ES-I3 (cell line): ENCODE results near the gene ATOSA.

Experiments used
- H3K36me3 ChIP-seq: 2 replicates; pipeline ENCODE4 v1.6.1; 2013; ENCODE audit warnings: mild to moderate bottlenecking, low read length, control low read depth, moderate library complexity; ENCODE audit not compliant: insufficient read depth
- H3K4me1 ChIP-seq: 2 replicates; pipeline ENCODE4 v1.6.1; 2013; ENCODE audit warnings: mild to moderate bottlenecking, control low read depth, low read length; ENCODE audit not compliant: insufficient read depth
- H3K9ac ChIP-seq: 2 replicates; pipeline ENCODE4 v1.6.1; 2013; ENCODE audit warnings: low read depth, mild to moderate bottlenecking, low read length, moderate library complexity
- H3K9me3 ChIP-seq: 2 replicates; pipeline ENCODE4 v1.6.1; 2013; ENCODE audit warnings: mild to moderate bottlenecking, low read length, moderate library complexity; ENCODE audit not compliant: control insufficient read depth, insufficient read depth

Gene ATOSA

DNA sequence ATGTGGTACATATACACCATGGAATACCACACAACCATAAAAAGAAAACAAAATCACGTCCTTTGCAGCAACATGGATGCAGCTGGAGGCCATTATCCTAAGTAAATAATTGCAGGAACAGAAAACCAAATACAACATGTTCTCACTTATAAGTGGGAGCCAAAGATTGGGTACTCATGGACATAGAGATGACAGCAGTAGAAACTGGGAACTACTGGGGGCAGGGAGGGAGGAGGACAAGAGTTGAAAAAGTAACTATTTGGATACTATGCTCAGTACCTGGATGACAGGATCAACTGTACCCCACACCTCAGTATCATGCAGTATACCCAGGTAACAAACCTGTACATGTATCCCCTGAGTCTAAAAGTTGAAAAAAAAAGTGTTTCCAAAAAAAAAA, 23.2 kb upstream of the ATOSA start:
- no peaks in the 10 kb centered on the region for H3K36me3 ChIP-seq

DNA sequence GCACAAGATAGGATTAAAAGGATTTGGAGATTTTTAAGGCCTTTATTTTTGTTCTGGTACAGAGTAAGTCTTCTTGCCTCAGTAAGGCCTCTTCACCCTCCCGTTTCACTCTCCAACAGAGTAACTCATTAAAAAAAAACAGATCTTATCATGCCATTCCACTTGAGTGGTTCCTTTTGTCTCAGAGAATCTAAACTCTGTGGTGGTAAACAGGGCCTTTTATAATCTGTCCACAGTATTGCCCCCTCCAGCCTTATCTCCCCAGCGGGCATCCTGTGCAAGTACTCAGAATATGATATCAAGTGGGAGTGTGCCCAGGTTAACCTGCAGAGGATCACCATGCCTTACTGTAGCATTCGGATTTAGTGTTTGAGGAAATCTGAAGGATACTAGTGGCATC, 20.3 kb upstream of the ATOSA start:
- H3K9ac ChIP-seq = no peak overlapping the region
- no peaks in the 10 kb centered on the region for H3K36me3 ChIP-seq
- H3K9me3 ChIP-seq = no peaks in the 10 kb centered on the region
- peaks cover 2% of the 10 kb centered on the region; the same call in 1 of the 2 replicates for H3K4me1 ChIP-seq

More for the DNA sequence above, 23.2 kb upstream of the ATOSA start:
- no peaks in the 10 kb centered on the region for H3K4me1 ChIP-seq
- no peaks in the 10 kb centered on the region for H3K9me3 ChIP-seq
- H3K9ac ChIP-seq = no peak overlapping the region

DNA sequence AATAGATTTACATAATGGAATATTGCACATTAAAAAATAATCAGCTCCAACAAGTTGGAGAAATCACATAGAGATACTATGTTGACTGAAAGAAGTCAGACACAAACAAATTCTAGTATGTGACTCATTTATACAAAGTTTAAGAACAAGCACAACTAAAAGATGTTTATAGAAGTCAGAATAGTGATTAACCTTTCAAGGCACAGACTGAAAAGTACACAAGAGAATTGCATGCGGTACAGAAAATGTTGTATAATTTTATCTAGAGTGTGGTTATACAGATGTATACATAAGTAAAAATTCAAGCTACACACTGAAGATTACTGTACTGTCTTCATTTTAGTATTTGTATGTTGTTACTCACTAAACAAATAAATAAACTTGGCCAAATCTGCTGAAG, 19.3 kb upstream of the ATOSA start:
- Histone ChIP-seq H3K4me1 (peaks cover 2% of the 10 kb centered on the region; the same call in 1 of the 2 replicates), H3K36me3 (no peaks in the 10 kb centered on the region), H3K9ac (no peak overlapping the region), H3K9me3 (no peaks in the 10 kb centered on the region)

DNA sequence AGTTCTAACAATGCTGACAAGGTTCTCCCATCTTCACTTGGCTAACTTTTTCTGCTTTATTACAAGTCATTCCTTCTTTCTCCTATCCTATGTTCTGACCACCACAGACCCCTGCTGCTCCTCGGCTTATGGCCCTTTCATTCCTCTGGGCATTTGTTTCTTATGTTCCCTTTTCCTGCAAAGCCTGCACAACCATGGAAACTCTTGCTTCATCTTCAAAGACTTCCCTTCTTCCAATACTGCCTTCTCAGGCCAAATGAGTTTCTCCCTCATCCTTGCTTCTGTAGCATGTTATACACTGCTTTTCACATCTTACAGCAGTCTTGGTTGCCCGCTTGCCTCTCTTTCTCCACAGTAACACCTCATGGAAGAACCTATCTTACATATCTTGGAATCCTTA, 17.9 kb upstream of the ATOSA start:
- Histone ChIP-seq H3K36me3 (no peaks in the 10 kb centered on the region), H3K9ac (no peak overlapping the region), H3K4me1 (peaks cover 2% of the 10 kb centered on the region; the same call in 1 of the 2 replicates), H3K9me3 (no peaks in the 10 kb centered on the region)

DNA sequence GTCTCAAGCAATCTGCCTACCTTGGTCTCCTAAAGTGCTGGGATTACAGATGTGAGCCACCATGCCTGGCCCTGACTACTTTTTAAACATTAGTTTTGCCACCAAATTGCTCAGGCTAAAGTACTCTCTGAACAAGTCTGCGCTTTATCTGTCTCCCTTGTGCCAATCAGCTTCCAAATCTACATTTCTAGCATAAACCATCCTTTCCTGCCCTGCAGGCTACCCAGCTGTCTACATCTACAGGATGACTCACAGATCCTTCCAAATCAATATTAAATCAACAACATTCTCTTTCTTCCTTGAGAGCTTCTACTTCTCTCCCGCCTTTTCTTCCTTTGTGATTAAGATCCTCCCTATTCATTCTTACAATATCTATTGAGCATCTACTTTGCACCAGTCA, 16.0 kb upstream of the ATOSA start:
- H3K9ac ChIP-seq = no peak overlapping the region
- H3K9me3 ChIP-seq = no peaks in the 10 kb centered on the region
- H3K4me1 ChIP-seq = peaks cover 2% of the 10 kb centered on the region; the same call in 1 of the 2 replicates
- no peaks in the 10 kb centered on the region for H3K36me3 ChIP-seq

DNA sequence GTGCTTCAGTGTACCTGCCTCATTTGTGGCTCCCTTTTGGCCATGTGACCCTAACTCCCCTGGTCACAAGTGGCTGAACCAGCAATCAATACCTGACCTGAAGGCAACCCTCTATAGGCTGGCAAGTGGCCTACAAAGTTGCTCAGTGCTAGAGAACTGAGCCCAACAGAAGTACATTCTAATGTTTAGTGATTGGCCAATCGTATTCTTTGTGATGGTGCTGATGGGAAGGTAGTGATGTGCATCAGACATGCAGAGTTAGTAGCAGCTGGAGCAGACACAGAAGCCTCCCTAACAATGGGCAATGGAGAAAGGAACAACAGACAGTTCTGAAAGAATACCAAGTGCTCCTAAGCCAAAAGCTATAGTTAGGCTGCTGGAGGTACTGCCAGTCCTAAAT, 10.4 kb upstream of the ATOSA start:
- Histone ChIP-seq H3K36me3 (no peaks in the 10 kb centered on the region), H3K9me3 (no peaks in the 10 kb centered on the region), H3K4me1 (peaks cover 7% of the 10 kb centered on the region; the same call in 1 of the 2 replicates), H3K9ac (no peak overlapping the region)

DNA sequence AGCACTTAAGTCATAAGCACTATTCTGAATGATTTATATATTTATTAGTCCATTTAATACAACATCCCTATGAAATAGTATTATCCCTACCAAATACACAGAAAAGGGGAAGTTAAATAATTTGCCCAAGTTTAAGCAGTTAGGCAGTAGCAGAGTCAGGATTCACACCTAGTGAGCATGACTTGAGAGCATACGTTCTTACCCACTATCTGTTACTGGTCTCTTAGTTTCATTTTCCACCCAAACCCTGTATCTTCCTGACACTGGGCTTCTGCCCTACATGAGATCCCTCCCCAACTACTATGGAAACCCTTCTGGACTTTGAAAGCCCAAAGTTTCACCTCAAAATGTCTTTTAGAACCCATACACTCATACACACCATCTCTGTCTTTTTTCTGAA, 4.4 kb upstream of the ATOSA start:
- Histone ChIP-seq H3K36me3 (no peaks in the 10 kb centered on the region), H3K4me1 (peaks cover 7% of the 10 kb centered on the region; the same call in 1 of the 2 replicates), H3K9ac (no peak overlapping the region), H3K9me3 (no peaks in the 10 kb centered on the region)

DNA sequence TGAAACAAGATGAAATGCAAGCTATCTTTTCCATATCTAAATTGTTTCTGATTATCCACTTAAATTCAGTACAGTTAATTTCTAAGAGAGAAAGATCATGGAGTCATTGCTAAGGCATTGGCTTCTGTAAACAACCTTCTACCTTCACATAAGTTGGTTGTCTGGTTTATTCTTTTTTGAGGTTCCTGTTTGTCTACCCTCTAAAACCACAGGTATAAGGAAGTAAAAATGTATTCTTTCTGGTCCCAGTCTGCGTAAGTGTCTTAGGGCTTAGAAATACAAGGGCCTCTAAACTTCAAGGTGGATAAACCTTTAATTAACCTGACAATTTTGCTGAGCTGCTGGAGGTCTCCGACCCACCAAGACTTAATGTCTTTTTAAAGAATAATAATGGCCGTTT, 3.6 kb upstream of the ATOSA start:
- H3K4me1 ChIP-seq = peaks cover 5% of the 10 kb centered on the region; the same call in 1 of the 2 replicates
- no peaks in the 10 kb centered on the region for H3K36me3 ChIP-seq
- no peak overlapping the region for H3K9ac ChIP-seq
- no peaks in the 10 kb centered on the region for H3K9me3 ChIP-seq

DNA sequence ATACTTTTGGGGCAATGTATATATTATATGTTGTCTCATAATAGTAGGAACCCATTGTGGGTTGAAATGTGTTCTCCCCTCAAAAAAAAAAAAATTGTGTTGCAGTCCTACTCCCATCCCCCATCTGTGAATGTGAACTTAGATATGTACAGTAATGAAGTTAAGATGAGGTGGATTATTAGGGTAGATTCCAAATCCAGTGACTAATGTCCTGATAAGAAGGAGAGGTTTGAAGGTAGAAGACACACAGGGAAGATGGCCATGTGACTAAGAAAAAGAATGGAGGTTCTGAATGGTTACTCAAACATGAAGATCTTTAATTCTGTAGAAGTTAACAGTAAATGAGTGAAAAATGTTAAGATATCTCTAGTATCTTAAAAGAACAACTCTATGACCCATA, 3.0 kb upstream of the ATOSA start:
- no peaks in the 10 kb centered on the region for H3K36me3 ChIP-seq
- no peaks in the 10 kb centered on the region for H3K9me3 ChIP-seq
- H3K4me1 ChIP-seq = no peaks in the 10 kb centered on the region
- no peak overlapping the region for H3K9ac ChIP-seq

DNA sequence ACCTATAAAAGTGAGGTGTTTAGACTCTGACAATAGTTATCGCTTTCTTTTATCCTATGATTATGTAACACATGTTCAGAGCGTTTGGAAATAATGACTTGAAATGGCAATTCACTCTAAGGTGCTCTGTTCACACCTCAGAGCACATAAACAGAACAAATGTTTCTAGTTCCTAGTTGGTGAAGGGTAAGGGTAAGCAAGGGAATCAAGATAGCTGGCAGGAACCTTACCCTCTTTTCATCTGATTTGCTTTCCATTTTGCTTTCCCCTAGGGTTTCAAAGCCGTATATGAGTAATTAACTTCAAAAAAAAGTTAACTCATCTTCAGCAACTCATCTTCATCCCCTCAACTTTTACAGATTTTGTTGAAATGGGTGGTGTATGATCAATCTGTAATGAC, 2.3 kb upstream of the ATOSA start:
- no peaks in the 10 kb centered on the region for H3K4me1 ChIP-seq
- no peak overlapping the region for H3K9ac ChIP-seq
- H3K9me3 ChIP-seq = no peaks in the 10 kb centered on the region
- H3K36me3 ChIP-seq = no peaks in the 10 kb centered on the region

DNA sequence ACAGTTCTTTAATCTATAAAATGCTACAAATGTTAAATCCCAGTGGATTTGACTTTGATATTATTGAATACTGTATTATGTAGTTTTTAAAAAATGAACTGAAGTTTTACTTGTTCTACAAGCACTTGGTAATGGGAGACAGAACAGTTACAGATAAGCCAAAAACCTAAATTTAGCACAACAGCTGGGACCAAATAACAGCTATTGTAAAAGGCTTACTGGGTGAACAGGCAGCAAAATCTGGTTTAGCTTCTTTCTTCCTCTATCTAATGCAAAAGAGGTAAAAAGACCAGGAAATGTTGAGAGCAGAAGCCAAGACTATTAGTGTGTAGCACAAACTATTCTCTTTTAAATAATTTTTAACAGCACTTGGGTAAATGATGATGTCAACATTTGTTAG, 1.6 kb upstream of the ATOSA start:
- no peaks in the 10 kb centered on the region for H3K4me1 ChIP-seq
- no peak overlapping the region for H3K9ac ChIP-seq
- no peaks in the 10 kb centered on the region for H3K36me3 ChIP-seq
- no peaks in the 10 kb centered on the region for H3K9me3 ChIP-seq

DNA sequence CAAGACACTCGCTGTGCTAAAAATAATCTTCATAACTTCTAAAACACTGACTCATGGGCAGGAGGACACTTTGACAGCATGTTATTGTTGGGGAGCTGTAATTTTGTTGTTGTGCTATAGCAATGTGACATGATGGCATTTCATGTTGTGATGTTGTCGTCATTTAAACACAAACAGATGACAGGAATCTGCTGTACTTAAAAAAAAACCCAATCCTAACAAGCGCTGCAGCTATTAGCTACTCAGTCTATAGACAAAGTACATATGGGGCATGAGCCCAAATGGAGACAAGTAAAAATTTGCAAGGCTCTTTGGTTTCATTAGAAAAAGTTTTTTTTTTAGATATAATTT, 828 bp upstream of the ATOSA start:
- Histone ChIP-seq H3K9ac (peak overlapping the region; percentile 49; the same call in 1 of the 2 replicates), H3K9me3 (no peaks in the 10 kb centered on the region), H3K4me1 (no peaks in the 10 kb centered on the region), H3K36me3 (no peaks in the 10 kb centered on the region)

DNA sequence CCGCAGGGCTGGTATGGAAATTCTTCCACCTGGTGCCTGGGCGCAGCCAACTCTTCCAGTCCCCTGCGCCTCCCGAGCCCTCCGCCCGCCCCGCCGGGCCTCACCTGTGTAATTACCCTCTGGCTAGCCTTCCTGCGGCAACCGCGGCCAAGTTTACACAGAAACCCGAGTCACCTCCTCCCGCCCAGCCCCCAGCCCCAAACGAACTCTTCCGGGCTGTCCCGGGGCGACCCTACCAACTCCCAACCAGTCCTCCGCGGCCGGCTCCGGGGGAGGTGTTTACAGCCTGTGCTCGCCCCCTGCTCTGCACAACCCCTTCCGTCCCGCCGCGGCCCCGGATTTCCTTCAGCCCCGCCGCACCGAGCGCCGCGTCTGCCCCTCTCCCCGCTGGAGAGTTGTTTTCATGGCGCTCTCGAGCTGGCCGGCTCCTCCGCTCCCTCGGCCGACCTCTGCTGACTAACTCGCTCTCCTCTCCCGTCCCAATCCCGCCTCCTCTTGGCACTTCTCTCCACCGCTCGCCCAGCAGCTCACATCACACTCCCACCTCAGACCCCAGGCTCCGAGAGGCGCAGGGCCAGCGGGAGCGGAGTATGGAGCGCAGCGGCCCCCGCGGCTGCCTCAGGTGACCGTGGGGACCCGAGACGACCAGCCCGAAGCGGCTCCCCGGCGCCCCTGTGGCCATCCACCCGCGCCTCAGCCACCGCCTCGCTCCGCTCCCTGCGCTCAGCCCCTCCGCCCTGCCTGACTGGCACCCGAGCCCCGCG, 538 bp downstream of the ATOSA start:
- Histone ChIP-seq H3K4me1 (no peaks in the 10 kb centered on the region), H3K36me3 (no peaks in the 10 kb centered on the region), H3K9me3 (no peaks in the 10 kb centered on the region), H3K9ac (peak overlapping the region; percentile 68)

DNA sequence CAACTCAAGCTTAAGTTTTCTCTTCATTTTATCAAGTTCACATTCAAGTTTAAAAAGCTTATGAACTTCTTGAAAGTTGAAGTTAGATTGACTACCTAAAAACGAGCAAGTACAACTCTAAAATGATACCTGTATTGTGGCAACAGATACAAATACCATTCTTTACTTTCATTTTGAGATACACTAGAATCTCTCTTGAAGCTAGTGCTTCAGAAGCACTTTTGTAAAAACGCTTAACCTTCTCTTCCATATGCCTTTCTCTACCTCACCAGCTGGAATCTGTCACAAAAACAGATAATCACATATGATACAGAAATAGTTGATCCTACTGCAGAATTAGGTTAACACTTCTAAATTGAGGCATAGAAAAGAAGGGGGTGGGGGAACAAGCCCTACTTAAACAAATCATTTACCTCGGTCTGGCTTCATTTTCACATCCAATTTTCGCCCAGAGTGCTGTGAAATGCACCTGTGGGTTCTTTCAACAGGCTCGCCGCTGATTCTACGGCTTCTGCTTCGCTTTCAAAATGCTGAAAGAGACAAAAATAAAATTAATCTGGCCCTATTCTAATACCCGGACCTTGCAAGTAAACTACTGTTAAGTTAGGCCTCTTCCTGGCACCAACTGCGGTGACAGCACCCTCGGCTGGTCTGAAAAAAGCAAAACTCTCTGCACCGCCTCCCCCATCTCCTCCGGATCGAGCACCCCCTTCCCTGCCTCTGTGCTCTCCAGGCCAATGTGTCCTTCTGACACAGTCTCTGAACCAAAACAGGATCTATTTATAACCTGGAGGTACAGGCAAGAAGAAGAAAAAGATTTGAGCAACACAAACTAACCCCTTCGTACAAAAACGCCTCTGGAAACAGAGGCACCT, 1.4 kb downstream of the ATOSA start:
- Histone ChIP-seq H3K36me3 (no peaks in the 10 kb centered on the region), H3K4me1 (peaks cover 8% of the 10 kb centered on the region; the same call in 1 of the 2 replicates), H3K9me3 (no peaks in the 10 kb centered on the region), H3K9ac (peak overlapping the region; percentile 68)

DNA sequence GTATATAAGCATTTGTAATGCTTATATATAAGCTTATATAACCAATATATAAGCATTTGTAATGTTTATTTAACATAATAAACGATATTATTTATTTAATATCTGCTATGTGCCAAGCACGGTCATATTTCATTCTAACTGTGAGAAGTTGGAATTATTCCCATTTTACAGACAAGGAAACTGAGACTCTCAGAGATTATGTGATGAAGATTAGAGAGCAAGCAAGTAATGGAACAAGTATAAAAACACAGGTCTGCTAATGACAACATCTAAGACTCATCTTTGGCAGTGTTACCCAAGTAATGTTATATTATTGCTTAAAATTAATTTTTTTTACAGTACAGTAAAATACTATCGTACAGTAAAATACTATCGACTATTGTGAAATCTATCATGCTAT, 4.4 kb downstream of the ATOSA start:
- Histone ChIP-seq H3K9ac (no peak overlapping the region), H3K9me3 (no peaks in the 10 kb centered on the region), H3K4me1 (peaks cover 9% of the 10 kb centered on the region; the same call in 1 of the 2 replicates), H3K36me3 (no peaks in the 10 kb centered on the region)
